ENCODE data around the gene UBE3C.

UBE3C gene

DNA sequence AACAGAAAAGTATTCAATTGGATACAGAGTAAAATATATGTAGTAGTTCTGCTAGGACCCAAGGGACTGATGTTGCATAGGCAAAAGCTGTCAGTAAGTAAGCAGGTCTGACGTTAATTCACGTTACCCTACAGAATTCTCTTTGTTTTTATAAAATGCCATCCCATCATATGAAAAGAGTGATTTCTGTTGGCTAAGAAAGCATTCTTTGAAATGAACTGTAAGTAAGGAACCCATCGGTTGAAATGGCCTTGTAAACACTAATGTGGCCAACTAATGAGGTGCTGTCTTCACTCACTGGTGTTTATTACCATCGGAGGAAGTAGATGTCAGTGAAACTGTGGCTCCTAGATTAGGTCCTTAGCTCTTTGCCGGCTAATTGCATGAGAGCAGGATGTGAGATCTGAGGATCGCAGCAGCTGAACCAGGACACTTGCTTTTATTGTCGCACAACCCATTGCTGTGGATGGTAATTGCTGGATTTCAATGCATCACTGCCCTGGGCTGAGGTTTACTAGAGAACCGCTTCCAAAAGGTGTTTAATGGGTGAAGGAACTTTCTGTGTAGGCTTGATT lies 49.5 kb downstream of the UBE3C start:
- DNase-seq (ENCODE audit: low read depth, low spot score) = no peak
- TF ChIP-seq, protein P1, sequence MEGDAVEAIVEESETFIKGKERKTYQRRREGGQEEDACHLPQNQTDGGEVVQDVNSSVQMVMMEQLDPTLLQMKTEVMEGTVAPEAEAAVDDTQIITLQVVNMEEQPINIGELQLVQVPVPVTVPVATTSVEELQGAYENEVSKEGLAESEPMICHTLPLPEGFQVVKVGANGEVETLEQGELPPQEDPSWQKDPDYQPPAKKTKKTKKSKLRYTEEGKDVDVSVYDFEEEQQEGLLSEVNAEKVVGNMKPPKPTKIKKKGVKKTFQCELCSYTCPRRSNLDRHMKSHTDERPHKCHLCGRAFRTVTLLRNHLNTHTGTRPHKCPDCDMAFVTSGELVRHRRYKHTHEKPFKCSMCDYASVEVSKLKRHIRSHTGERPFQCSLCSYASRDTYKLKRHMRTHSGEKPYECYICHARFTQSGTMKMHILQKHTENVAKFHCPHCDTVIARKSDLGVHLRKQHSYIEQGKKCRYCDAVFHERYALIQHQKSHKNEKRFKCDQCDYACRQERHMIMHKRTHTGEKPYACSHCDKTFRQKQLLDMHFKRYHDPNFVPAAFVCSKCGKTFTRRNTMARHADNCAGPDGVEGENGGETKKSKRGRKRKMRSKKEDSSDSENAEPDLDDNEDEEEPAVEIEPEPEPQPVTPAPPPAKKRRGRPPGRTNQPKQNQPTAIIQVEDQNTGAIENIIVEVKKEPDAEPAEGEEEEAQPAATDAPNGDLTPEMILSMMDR (IDR thresholded peaks at IDR 0.05; ENCODE audit: insufficient read depth, low read length, missing control alignments) = no peak
- CTCF ChIA-PET = no interaction called here

GRCh38 chr7:157189405-157189804 lies 50.7 kb downstream of the UBE3C start:
- H3K4me3 ChIP-seq (ENCODE audit: low read depth, low read length) = no peak overlapping the region
- CTCF ChIA-PET = no interaction called here
- POLR2A ChIA-PET = no interaction called here
- no peak for DNase-seq (ENCODE audit: low read depth, low spot score)
- TF ChIP-seq, protein P1 (IDR thresholded peaks at IDR 0.05; ENCODE audit: insufficient read depth, low read length, missing control alignments) = no peak

More for the DNA sequence above, 49.5 kb downstream of the UBE3C start:
- POLR2A ChIA-PET = no interaction called here
- no peak overlapping the region for H3K4me3 ChIP-seq (ENCODE audit: low read depth, low read length)

GRCh38 chr7:157192861-157193260 lies 54.1 kb downstream of the UBE3C start:
- no peak overlapping the region for H3K4me3 ChIP-seq (ENCODE audit: low read depth, low read length)
- CTCF ChIA-PET = interaction anchor here (1.1 to 1.8 kb wide), 2 partner anchors 12 to 219 kb away, joined by 3 to 6 read pairs; no protein-coding TSS in a partner anchor
- DNase-seq (ENCODE audit: low read depth, low spot score) = no peak
- POLR2A ChIA-PET = no interaction called here
- TF ChIP-seq, protein P1 (IDR thresholded peaks at IDR 0.05; ENCODE audit: insufficient read depth, low read length, missing control alignments) = no peak

DNA sequence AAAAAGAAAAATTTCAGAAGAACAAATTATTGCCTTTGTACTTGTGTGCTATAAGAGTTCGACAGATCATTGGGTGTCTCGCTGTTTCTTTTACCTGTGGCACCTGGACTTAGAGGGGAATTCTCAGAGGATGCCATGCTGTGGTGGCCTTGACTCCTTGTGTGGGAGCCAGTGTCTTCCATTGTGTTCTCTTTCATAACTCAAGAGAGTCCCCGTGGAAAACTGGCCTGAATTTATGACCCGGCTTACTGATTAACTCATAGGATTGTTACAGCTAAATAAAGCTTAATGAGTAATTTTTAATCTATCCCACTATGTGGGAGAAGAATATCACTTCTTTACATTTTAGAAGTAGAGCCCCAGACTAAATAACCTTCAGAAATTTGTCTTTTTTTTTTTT lies 54.5 kb downstream of the UBE3C start:
- no peak for DNase-seq (ENCODE audit: low read depth, low spot score)
- H3K4me3 ChIP-seq (ENCODE audit: low read depth, low read length) = no peak overlapping the region
- TF ChIP-seq, protein P1 (IDR thresholded peaks at IDR 0.05; ENCODE audit: insufficient read depth, low read length, missing control alignments) = no peak
- ChIA-PET POLR2A (no interaction called here), CTCF (no interaction called here)

DNA sequence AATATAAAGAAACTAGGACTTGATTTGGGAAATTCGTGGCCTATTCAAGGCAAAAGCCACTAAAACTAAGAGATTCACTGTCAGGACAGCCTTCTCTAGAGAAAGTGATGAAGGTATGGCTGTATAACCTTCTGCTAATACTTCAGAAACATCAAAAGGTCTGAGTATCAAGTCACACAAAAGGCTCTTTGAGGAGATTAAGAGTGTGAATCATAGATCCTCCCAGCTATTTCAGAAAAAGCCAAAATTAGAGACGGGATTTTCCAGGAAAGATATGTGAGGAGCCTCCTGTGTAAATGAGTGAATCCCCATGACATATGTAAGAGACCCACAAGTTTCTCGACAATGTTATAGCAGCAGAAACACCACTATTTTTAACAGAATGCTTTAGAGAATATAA lies 56.2 kb downstream of the UBE3C start:
- ChIA-PET POLR2A (no interaction called here), CTCF (interaction anchor here (1.0 kb wide), 1 partner anchor 225 kb away, joined by 4 read pairs; no protein-coding TSS in a partner anchor)
- DNase-seq (ENCODE audit: low read depth, low spot score) = no peak
- H3K4me3 ChIP-seq (ENCODE audit: low read depth, low read length) = no peak overlapping the region
- TF ChIP-seq, protein P1 (IDR thresholded peaks at IDR 0.05; ENCODE audit: insufficient read depth, low read length, missing control alignments) = no peak

DNA sequence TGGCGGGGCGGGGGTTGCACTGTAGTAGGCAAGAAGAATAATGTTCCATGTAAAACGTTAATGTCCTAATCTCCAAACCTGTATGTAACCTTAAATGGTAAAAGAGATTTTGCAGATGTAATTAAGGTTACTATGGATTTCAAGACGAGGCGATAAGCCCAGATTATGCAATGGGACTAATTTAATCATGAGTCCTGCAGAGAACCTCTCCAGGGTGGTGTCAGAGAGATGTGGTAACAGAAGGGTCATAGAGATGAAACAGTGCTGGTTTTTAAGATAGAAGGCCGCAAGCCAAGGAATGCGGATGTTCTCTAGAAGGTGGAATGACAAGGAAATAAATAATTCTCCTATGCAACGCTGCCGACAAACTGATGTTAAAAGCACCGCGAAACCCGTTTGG lies 57.1 kb downstream of the UBE3C start:
- TF ChIP-seq, protein P1 (IDR thresholded peaks at IDR 0.05; ENCODE audit: insufficient read depth, low read length, missing control alignments) = no peak
- DNase-seq (ENCODE audit: low read depth, low spot score) = no peak
- ChIA-PET POLR2A (no interaction called here), CTCF (no interaction called here)
- no peak overlapping the region for H3K4me3 ChIP-seq (ENCODE audit: low read depth, low read length)
